SU-DHL-6 (cell line): Measurements from ENCODE around the gene ARL10.

Source experiments
- H2AFZ ChIP-seq: fragments of 200-600 bp; sonication (generic); 2 replicates; pipeline ENCODE4 v1.6.1; 2014; ENCODE audit warnings: low read depth, mild to moderate bottlenecking, moderate library complexity, mixed read lengths, antibody characterized with exemption, low read length; ENCODE audit not compliant: severe bottlenecking
- H3F3A ChIP-seq: fragments of 200-600 bp; shearing (Covaris generic); 2 replicates; pipeline ENCODE4 v1.6.0; 2016; ENCODE audit warnings: antibody characterized with exemption, mild to moderate bottlenecking; ENCODE audit not compliant: insufficient read depth
- H3K27ac ChIP-seq: fragments of 200-600 bp; sonication (generic); 2 replicates; pipeline ENCODE4 v1.5.1; 2016; ENCODE audit warnings: low read depth, mild to moderate bottlenecking, low read length, moderate library complexity, mixed read lengths
- H3K27me3 ChIP-seq: fragments of 200-600 bp; sonication (generic), shearing (Covaris generic); 2 replicates; pipeline ENCODE4 v1.6.0; 2014; ENCODE audit warnings: mild to moderate bottlenecking, low read length
- H3K36me3 ChIP-seq: fragments of 200-600 bp; sonication (generic); 2 replicates; pipeline ENCODE4 v1.6.1; 2014; ENCODE audit warnings: mild to moderate bottlenecking, low read length, mixed read lengths
- H3K4me2 ChIP-seq: fragments of 300-600, 200-600 bp; shearing (Covaris generic), sonication (generic); 2 replicates; pipeline ENCODE4 v1.6.0; 2014; ENCODE audit warnings: low read length, low read depth, mild to moderate bottlenecking; ENCODE audit not compliant: poor library complexity, severe bottlenecking
- H3K4me3 ChIP-seq: fragments of 200-600 bp; sonication (generic); 2 replicates; pipeline ENCODE4 v1.5.1; 2014; ENCODE audit warnings: antibody characterized with exemption, low read length, mild to moderate bottlenecking, mixed read lengths; ENCODE audit not compliant: insufficient read depth, poor library complexity, severe bottlenecking
- H3K79me2 ChIP-seq: fragments of 200-600 bp; sonication (generic); 2 replicates; pipeline ENCODE4 v1.6.1; 2014; ENCODE audit warnings: mild to moderate bottlenecking, low read length, moderate library complexity; ENCODE audit not compliant: insufficient read depth
- H3K9ac ChIP-seq: fragments of 200-600 bp; sonication (generic); 2 replicates; pipeline ENCODE4 v1.7.0; 2014; ENCODE audit warnings: mild to moderate bottlenecking, low read length
- H3K9me2 ChIP-seq: fragments of 200-600 bp; sonication (generic); replicated peaks from 2 replicates; pipeline ENCODE4 v1.6.1; 2014; ENCODE audit warnings: low read length; ENCODE audit not compliant: insufficient read depth
- H3K9me3 ChIP-seq: fragments of 200-600 bp; sonication (generic); 2 replicates; pipeline ENCODE4 v1.6.1; 2014; ENCODE audit warnings: low read length, mixed read lengths; ENCODE audit not compliant: insufficient read depth
- H4K20me1 ChIP-seq: fragments of 200-600 bp; sonication (generic); 2 replicates; pipeline ENCODE4 v1.6.1; 2014; ENCODE audit warnings: low read depth, mild to moderate bottlenecking, antibody characterized with exemption, low read length, moderate library complexity, mixed read lengths
- EZH2phosphoT487 ChIP-seq: fragments of 200-600 bp; sonication (generic), shearing (Covaris generic); conservative IDR thresholded peaks from 2 replicates; pipeline ENCODE4 v1.6.1; 2018; ENCODE audit warnings: mild to moderate bottlenecking, antibody characterized with exemption, low read length, moderate library complexity, mixed read lengths
- TF ChIP-seq, protein P1 (sequence below): fragments of 200-600 bp; sonication (generic); IDR thresholded peaks from one replicate; pipeline ENCODE4 v1.5.1; 2017; ENCODE audit warnings: antibody characterized with exemption, mild to moderate bottlenecking, low read length, moderate library complexity; ENCODE audit not compliant: insufficient read depth, poor library complexity, severe bottlenecking

The ARL10 gene

DNA sequence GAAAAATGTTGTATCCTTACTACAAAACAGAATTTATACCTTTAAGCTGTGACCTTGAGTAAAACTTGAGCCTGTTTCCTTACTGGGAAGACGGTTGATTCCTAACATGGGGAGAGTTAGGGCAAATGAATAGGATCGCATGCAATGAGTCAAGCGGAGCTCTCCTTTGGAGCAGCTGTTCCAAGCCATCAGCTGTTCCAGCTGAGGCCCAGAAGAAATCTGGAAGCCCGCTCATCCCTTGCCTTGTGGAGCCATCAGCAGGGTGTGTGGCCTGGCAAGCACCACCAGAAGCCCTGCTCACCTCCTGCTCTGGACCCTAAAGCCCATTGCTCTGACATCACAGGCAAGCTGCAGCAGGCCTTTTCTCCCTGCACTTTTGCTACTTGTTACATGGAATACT is 11.8 kb upstream of the ARL10 start:
- H2AFZ ChIP-seq: no peak overlapping the region
- H3K27ac ChIP-seq: no peak overlapping the region
- no peaks in the 10 kb centered on the region for H3K9me3 ChIP-seq
- H3K4me2 ChIP-seq: no peak overlapping the region
- no peaks in the 10 kb centered on the region; the same call in 1 of the 2 replicates for H4K20me1 ChIP-seq
- H3K36me3 ChIP-seq: no peaks in the 10 kb centered on the region
- no peaks in the 10 kb centered on the region for H3K9me2 ChIP-seq
- peaks cover 29% of the 10 kb centered on the region for H3K79me2 ChIP-seq
- H3K4me3 ChIP-seq: no peak overlapping the region
- no peaks in the 10 kb centered on the region for H3F3A ChIP-seq
- H3K9ac ChIP-seq: no peak overlapping the region
- TF ChIP-seq, protein P1, sequence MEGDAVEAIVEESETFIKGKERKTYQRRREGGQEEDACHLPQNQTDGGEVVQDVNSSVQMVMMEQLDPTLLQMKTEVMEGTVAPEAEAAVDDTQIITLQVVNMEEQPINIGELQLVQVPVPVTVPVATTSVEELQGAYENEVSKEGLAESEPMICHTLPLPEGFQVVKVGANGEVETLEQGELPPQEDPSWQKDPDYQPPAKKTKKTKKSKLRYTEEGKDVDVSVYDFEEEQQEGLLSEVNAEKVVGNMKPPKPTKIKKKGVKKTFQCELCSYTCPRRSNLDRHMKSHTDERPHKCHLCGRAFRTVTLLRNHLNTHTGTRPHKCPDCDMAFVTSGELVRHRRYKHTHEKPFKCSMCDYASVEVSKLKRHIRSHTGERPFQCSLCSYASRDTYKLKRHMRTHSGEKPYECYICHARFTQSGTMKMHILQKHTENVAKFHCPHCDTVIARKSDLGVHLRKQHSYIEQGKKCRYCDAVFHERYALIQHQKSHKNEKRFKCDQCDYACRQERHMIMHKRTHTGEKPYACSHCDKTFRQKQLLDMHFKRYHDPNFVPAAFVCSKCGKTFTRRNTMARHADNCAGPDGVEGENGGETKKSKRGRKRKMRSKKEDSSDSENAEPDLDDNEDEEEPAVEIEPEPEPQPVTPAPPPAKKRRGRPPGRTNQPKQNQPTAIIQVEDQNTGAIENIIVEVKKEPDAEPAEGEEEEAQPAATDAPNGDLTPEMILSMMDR: no peak
- TF ChIP-seq EZH2phosphoT487: no peak
- no peaks in the 10 kb centered on the region for H3K27me3 ChIP-seq

DNA sequence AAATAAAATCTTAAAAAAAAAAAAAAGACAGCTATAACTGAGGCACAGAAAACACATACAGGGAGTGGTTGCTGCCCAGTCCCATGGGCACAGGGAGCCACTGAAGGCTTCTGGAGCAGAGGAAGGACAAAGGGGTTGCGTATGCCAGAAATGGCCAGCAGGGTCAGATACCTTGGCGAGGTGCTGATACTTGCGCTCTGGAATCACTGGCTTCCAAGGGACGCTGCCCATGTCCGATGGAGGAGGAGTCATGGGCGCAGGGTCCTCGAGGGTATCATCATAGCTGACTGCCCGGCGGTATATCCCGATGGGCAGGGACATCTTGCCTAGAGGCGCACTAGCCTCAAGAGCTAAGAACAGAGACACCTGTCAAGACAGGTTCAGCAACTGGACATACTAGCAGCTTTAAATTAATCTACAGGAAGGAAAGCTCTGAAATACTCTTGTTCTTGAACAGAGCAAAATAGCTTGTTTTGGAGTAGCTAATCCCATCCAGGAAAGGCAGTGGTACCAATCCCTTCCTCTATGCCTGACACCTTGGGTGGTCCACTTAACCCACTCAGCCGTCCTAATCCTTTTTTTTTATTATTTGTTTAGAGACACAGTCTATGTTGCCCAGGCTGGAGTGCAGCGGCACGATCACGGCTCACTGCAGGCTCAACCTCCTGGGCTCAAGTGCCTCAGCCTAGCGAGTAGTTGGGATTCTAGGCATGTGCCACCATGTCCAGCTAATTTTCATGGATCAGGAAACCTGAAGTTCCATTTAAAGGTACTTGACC is 9.7 kb upstream of the ARL10 start:
- H4K20me1 ChIP-seq: no peaks in the 10 kb centered on the region; the same call in 1 of the 2 replicates
- no peak overlapping the region for H3K4me3 ChIP-seq
- H3K79me2 ChIP-seq: peaks cover 42% of the 10 kb centered on the region
- H3K9me2 ChIP-seq: no peaks in the 10 kb centered on the region
- no peaks in the 10 kb centered on the region for H3K27me3 ChIP-seq
- H3K4me2 ChIP-seq: no peak overlapping the region
- H3K9me3 ChIP-seq: no peaks in the 10 kb centered on the region
- no peak overlapping the region for H3K9ac ChIP-seq
- H3K27ac ChIP-seq: no peak overlapping the region
- H3F3A ChIP-seq: 0 out of 2 replicates have a peak, but pooled peaks cover 4% of the 10 kb centered on the region
- no peak overlapping the region for H2AFZ ChIP-seq
- TF ChIP-seq, protein P1: no peak
- no peak for TF ChIP-seq EZH2phosphoT487
- H3K36me3 ChIP-seq: no peaks in the 10 kb centered on the region

DNA sequence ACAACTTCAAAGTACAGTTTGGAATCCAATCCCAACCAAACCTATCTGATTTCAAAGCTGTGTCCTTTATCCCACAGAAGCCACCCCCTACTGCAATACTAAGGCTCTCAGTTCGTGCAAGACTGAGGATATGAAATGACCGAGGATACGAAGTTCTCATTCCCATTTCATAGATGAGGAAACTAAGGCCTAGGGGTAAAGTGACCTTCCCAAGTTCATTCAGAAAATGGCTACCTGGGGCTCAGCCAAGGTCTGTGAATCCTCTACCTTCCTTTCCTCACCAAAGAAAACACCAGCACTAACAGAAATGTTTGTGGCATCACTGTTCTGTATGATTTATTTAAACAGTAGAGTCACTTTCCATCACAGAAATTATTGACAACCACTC is 9.1 kb upstream of the ARL10 start:
- H3K36me3 ChIP-seq: no peaks in the 10 kb centered on the region
- H4K20me1 ChIP-seq: no peaks in the 10 kb centered on the region; the same call in 1 of the 2 replicates
- 0 out of 2 replicates have a peak, but pooled peaks cover 4% of the 10 kb centered on the region for H3F3A ChIP-seq
- H3K27ac ChIP-seq: no peak overlapping the region
- H3K27me3 ChIP-seq: no peaks in the 10 kb centered on the region
- H3K9ac ChIP-seq: no peak overlapping the region
- no peaks in the 10 kb centered on the region for H3K9me2 ChIP-seq
- TF ChIP-seq EZH2phosphoT487: no peak
- TF ChIP-seq, protein P1: no peak
- H2AFZ ChIP-seq: no peak overlapping the region
- H3K4me2 ChIP-seq: no peak overlapping the region
- no peaks in the 10 kb centered on the region for H3K9me3 ChIP-seq
- H3K79me2 ChIP-seq: peaks cover 48% of the 10 kb centered on the region
- no peak overlapping the region for H3K4me3 ChIP-seq
